ENCODE results near the gene BLMH. TPM values are rescaled to one million over a fixed set of nuclear protein-coding genes. Genes with fewer than 3 reads are reported as not detected.

Gene BLMH
- total and polyA plus RNA-seq, 2 donors (not counting 3 experiments of a cell fraction or from before 2014, with no cell fraction given): 24.6 to 65.8 TPM

DNA sequence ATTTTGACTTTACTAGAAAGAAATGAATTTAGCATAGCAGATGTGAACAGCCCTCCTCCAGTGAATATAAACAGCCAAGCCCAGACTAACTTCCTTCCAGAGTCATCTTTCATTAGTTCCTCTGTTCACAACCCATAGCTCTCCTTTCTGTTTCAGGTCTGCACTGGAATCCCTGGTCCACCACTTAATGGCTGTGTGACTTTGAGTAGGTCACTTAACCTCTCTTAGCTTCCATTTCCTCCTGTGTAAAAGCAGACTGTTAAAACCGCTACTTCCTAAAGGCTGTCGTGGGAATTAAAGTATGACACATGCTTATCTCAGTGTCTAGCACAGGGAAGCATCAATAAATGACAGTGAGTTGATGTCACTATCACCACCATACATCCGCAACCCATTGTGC, 63.7 kb downstream of the BLMH start:
- Histone ChIP-seq H3K9ac (replicated peaks; ENCODE audit: extremely low read depth, insufficient read depth, low read length) (no peak overlapping the region), H3K36me3 (ENCODE audit: control insufficient read depth in 2 of 2, extremely low read depth in 1 of 2, insufficient read depth in 2 of 2, low read length in 2 of 2) (no peaks in the 10 kb centered on the region), H3K9me3 (replicated peaks; ENCODE audit: control insufficient read depth, insufficient read depth, low read length) (no peaks in the 10 kb centered on the region), H3K4me1 (ENCODE audit: control insufficient read depth, extremely low read depth, insufficient read depth, low read length) (no peaks in the 10 kb centered on the region), H3K4me2 (ENCODE audit: insufficient read depth, low read length) (no peak overlapping the region), H3K9me1 (replicated peaks; ENCODE audit: control insufficient read depth, extremely low read depth, insufficient read depth, low read length) (no peaks in the 10 kb centered on the region), H2AFZ (ENCODE audit: low read depth, low read length) (no peak overlapping the region), H3K79me2 (ENCODE audit: control insufficient read depth, insufficient read depth, low read length) (no peaks in the 10 kb centered on the region), H4K20me1 (replicated peaks; ENCODE audit: control insufficient read depth, extremely low read depth, insufficient read depth, low read length) (no peaks in the 10 kb centered on the region), H3K4me3 (replicated peaks in 1 of 3; ENCODE audit: insufficient read depth in 1 of 3, low read depth in 1 of 3, low read length in 3 of 3) (no peak overlapping the region), H3K27me3 (ENCODE audit: control insufficient read depth in 2 of 2, insufficient read depth in 2 of 2, low read length in 2 of 2) (peaks cover 13 to 26% of the 10 kb centered on the region in 2 experiments), H3K27ac (ENCODE audit: insufficient read depth, low read depth, low read length) (no peak overlapping the region)
- intact Hi-C loops (cut with micrococcal nuclease): no loop called here
- TF ChIP-seq, protein P1, sequence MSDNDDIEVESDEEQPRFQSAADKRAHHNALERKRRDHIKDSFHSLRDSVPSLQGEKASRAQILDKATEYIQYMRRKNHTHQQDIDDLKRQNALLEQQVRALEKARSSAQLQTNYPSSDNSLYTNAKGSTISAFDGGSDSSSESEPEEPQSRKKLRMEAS (IDR thresholded peaks at IDR 0.05; ENCODE audit: insufficient read depth, insufficient read length): no peak
- TF ChIP-seq POLR2A (IDR thresholded peaks at IDR 0.05; ENCODE audit: low read depth, low read length) (no peak), JUN (IDR thresholded peaks at IDR 0.05; ENCODE audit: borderline replicate concordance, insufficient read depth, insufficient read length, low read depth) (no peak), FOS (IDR thresholded peaks at IDR 0.05; ENCODE audit: borderline replicate concordance, insufficient read depth, low read length) (no peak), GATA2 (IDR thresholded peaks at IDR 0.05; ENCODE audit: insufficient read depth, insufficient read length, low read depth, low read length) (no peak), MYC (IDR thresholded peaks at IDR 0.05; ENCODE audit: low read depth, low read length) (no peak), EZH2 (IDR thresholded peaks at IDR 0.05; ENCODE audit: borderline replicate concordance, low read depth, low read length, severe bottlenecking) (no peak), POLR2AphosphoS5 (IDR thresholded peaks at IDR 0.05; ENCODE audit: insufficient read depth, low read depth, low read length) (no peak)
- TF ChIP-seq, protein P2, sequence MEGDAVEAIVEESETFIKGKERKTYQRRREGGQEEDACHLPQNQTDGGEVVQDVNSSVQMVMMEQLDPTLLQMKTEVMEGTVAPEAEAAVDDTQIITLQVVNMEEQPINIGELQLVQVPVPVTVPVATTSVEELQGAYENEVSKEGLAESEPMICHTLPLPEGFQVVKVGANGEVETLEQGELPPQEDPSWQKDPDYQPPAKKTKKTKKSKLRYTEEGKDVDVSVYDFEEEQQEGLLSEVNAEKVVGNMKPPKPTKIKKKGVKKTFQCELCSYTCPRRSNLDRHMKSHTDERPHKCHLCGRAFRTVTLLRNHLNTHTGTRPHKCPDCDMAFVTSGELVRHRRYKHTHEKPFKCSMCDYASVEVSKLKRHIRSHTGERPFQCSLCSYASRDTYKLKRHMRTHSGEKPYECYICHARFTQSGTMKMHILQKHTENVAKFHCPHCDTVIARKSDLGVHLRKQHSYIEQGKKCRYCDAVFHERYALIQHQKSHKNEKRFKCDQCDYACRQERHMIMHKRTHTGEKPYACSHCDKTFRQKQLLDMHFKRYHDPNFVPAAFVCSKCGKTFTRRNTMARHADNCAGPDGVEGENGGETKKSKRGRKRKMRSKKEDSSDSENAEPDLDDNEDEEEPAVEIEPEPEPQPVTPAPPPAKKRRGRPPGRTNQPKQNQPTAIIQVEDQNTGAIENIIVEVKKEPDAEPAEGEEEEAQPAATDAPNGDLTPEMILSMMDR (IDR thresholded peaks at IDR 0.05; ENCODE audit: extremely low read depth in 1 of 2, insufficient read depth in 1 of 2, low read depth in 1 of 2, low read length in 2 of 2): no peak
- dilution Hi-C loops (cut with MboI; ENCODE audit: extremely low pct_ligation_motif_present, low sequenced_read_pairs): no loop called here
- BruUV-seq (replicated peaks): no TSS peak
- FAIRE-seq (no peak), DNase-seq (ENCODE audit: low read depth, low spot score) (no peak)
- ChIA-PET CTCF (interaction anchor here (1.1 to 1.5 kb wide), 2 partner anchors 10 to 103 kb away, joined by 4 to 5 read pairs; no protein-coding TSS in a partner anchor), POLR2A (no interaction called here)

Measured in endothelial cell of umbilical vein (primary cell).